Measurements from ENCODE around the gene PRKCSH. TPM values are rescaled to one million over a fixed set of nuclear protein-coding genes. Genes with fewer than 3 reads are reported as not detected.
"Not testable (repeated sequence)": the region's sequence is repeated elsewhere in the genome, so short reads cannot be mapped to it uniquely, and the experiment has no call there.

Gene PRKCSH
- polyA plus RNA-seq, 10 donors: 136 to 229 (median 180) TPM

DNA sequence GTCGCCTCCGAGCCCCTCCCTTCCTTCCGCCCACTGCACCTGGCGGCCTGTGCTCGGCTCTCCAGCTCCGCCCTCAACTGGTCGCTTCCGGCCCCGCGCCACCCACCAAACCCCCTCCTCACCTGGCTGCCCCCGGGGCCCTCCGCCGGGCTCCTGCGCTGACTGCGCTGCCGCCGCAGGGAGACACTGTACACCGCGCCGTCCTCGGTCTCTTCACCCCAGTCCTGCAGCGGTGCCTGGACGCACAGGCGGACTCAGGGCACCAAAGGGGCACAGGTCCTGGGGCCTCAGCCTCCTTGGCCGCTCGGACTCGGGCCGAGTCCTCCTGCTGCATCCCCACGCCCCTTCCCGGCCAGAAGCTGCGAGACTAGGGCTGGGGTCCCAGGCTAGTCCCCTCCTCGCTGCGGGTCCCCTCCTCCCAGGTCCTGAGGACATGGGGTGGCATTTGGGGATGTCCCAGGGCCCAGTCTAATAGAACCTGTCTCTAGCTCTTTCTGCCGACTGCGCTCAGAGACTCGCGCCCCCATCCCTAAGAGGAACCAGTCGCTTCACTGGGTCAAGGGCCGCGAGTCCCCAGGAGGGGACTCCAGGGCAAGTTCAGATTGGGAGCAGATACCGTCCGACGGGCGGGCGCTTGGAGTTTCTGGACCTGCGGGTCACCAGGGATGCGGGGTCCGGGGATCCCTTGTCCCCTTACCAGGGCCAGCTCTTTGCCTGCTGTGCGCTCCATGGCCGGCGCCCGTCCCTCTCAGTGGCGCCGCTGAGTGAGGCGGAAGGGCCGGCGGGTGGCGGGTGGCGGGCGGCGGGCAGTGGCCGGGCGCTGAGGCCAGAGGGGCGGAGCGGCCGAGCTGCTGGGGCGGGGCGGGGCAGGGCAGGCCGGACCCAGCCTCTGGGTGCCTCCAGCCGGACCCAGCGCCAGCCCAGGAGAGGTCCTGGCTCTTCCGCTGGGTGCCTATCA lies 16.6 kb upstream of the PRKCSH start, which contains the start of gene RGL3:
Gene RGL3 (minus strand): TSS at position 766 of the 958 bp plus-strand sequence. CDS start 36 bp downstream, at position 730.
- peak in 1 of 3 donors; percentile 17 for DNase-seq

DNA sequence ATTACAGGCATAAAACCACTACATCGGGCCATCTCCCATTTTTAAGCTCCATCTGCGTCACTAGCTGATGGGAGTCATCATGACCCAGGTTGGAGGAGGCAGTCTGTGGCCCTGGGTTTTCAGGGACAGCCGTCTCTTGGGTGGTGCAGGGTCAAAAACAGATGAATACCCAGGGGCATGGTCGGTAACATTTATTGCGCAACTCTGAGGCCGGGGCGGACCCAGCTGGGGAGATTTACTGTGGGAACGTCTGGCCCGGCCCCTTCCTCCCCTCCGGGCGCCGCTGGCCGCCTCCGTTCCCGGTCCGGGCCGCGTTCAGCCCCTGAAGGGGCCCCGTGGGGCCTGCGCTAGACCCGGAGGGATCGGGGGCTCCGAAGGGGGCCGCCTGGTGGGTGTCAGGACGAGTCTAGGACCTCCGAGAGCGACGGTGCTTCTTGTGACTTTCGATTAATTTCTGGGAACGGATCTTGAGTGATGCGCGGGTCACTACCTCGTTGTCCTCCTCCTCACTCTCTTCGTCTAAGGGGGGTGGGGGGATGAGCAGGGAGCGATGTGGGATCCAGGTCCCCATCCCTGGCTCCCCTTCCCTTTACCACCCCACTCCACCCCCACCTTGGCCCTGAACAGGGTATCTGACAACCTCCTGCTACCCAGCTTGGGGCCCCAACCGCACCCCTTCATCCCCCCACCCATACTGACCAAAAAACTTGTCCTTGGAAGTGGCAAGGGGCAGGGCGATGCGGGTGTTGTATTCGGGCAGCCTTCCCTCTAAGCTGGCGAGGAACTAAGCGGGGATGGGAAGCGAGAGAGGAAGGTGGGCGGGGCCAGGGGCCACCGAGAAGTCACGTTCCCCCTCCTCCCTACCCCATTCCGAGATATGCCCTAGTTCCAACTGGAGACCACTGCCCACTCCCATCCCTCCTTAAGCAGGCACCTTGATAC lies 14.7 kb upstream of the PRKCSH start:
- peak in 1 of 3 donors; percentile 50 for DNase-seq

DNA sequence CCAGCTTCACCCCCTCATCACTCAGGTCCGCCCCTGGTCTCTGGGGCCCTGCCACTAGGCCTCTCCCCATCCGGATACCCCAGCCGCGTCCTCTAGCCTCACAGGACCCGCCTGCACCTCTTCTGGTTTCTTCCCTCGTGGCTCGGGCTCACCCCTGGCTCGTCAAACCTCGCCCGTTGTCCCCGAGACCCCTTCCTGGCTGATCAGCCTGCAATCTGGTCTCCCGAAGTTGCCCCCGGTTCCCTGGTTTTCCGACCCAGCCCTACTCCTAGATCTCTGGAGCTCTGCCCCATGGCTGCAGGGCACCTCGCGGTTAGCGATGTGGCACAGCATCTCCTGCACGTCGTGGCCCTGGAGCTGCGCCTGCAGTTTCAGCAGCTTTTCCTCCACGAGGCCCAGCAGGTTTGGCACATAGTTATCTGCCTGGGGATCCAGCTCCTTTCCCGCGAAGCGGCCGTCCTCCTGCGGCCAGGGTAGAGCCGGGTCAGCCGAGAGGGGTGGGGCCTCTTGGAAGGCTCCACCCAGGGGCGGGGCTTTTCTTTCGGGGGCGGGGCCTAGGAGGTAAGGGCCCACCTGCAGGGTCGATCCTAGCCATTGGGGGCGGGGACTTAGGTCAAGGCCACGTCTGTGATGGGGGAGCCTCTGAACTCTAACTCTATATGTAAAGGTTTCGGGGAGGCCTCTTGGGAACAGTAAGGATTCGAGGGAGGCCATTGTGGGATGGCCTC lies 13.9 kb upstream of the PRKCSH start:
- DNase-seq: peak in 1 of 3 donors; percentile 25

DNA sequence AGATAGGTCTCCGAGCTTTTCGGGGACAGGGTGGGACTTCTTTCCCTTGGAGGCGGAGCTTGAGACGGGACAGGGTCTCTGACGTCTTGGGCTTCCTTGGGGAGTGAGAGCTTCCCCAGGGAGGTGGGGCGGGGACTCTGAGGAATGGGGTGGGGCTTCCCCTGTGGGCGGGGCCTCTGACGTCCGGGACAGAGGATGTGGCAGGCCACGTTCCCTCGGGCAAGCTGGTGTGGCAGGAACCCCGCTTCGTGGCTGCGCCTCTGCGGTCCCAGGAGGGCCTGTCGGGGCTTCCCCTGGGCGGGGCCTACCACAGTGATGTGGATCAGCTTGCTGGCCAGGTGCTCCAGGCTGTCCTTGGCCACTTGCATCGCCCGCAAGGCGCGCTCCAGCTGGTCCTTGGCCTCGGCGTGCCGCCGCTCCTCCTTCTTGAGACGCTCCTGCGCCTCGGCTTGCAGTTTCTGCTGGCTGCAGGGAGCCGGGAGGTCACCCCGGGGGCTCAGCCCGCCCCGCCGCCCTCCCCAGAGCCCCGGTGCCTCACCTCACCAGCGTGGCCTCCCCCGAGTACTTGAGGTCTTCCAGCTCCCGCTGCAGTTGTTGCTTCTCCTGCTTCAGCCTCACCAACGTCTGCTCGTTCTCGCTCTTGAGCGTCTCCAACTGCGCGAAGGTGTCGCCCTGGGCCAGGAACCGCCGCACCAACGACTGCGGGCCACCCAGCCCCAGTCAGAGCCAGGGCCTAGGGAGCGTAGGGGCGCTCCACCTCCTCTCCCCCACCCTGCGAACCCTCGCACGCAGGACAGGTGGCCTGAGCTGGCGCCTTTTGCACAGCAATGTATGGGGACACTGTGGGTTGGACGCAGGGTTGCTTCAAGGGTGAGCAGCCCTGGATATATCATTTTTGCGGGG lies 13.0 kb upstream of the PRKCSH start:
- DNase-seq: peak in 1 of 3 donors; percentile 54

DNA sequence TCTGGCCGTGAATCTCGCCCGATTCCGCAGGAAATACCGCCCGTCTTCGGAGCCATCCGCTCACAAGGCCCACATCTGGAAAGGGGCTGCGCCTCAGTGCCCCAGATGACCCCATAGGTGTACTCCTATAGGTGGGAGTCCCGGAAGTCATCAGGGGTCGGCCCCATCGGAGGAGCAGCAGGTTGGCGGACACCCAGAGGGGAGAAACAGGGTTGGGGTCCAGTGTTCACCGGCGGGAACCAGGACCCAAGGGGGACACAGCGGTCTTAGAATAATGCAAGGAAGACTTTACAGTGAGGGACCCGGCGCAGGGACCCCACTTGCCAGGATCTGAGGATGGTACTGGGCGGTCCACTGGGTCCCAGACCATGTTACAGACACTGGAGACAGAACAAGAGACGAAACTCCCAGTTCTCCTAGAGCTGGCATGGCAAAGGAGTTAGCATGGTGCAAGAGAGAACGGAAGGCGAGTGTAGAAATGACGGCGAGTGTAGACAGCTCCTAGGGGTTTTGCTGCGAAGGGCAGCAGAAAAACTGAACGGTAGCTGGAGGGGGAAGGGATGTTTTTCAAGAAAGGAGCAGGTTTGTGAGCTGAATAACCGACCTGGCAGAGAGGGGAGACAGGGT lies 12.2 kb upstream of the PRKCSH start:
- DNase-seq: no peak

DNA sequence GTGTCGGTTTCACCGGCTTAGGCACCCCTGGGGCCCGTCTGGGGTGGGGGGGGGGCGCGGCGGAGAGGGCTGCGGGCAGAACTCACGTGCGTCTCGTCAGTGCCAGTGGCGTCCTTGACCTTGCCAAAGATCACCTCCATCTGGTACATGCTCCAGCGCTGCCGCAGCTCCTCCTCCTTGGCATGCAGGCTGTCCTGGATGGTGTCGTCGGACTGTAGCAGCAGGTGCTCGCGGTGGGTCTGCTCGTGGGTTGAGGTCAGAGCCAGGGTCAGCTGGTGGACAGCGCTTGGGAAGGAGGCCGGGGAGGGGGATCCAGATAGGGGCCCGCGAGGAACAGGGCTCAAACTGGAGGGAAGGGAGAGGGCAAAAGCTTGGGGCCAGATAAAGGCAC lies 11.6 kb upstream of the PRKCSH start:
- DNase-seq: no peak

DNA sequence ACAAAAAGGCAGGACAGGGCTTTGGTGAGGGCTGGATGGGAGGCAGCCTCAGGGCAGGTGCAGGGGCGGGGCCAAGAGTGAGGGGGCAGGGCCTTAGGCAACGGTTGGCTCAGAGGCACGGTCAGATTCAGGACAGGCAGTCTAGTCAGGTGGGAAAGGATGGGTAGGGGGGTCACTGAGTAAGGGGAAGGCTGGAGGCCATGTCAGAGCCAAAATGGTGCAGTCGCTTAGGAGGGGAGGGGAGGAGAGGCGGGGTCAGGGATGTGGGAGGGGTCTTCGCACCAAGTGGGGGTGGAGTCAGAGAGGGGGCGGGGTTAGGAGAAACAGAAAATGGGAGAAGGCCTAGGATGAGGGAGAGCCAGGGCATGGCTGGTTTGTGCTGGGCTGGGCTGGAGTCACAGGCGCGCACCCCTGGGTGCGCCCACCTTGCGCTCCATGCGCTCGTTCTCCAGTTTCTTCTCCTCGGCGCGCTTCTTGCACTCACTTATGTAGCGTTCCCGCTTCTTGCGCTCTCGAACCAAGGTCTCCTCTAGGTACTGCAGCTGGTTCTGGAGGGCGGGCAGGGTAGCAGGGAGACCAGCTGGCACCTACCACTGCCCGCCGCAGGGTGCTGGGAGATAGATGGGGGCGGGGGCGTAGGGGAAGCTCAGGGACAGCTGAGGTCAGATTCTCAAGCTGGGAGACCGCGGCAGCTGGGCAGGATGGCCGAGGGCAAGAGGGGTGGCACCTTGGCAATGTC lies 9.5 kb upstream of the PRKCSH start:
- DNase-seq: no peak

DNA sequence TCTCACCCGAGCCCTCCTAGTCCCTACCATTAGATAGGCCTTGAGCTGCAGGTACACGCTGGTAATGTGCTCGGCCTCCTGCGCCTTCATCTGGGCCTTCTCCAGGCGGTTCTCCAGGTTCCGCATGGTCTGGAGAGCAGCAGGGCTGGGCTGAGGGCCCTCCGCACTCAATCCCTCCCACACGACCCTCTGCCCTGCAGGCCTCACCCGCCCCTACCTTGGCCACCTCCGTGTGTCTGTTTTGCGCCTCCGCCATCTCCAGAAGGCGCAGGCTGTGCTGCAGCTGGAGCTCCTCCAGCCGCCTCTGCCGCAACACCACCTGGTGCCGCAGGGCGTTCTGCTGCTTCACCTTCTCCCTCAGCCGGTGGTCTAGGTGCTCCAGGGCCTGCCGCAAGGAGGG lies 8.8 kb upstream of the PRKCSH start:
- no peak for DNase-seq

DNA sequence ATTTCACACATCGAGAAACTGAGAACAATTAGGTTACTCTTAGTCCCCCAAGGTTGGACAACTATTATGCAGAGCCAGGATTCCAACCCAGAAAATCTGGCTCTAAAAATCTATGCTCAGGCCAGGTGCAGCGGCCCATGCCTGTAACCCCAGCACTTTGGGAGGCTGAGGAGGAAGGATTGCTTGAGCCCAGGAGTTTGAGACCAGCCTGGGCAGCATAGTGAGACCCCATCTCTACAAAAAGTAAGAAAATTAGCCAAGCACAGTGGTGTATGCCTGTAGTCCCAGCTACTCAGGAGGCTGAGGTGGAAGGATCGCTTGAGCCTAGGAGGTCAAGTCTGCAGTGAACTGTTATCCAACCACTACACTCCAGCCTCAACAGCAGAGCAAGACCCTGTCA lies 1.9 kb upstream of the PRKCSH start:
- DNase-seq: not testable (repeated sequence)

DNA sequence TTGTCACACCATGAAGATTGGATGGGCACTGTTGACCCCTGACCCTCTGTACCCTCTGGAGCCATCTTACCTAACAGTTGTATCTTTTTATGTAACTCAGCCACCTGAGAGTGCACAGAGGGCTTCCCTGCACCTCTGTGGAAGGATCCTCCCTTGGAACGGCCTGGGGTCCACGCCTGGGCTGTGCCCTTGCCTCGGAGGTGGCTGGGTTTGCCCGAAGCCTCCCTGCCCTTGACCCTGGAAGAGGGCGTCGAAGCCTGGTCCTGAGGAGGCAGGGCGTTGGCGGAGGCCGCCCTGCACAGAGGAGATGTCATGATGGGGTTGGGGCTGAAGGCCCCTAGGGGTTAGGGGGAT lies 755 bp upstream of the PRKCSH start:
- DNase-seq: no peak

DNA sequence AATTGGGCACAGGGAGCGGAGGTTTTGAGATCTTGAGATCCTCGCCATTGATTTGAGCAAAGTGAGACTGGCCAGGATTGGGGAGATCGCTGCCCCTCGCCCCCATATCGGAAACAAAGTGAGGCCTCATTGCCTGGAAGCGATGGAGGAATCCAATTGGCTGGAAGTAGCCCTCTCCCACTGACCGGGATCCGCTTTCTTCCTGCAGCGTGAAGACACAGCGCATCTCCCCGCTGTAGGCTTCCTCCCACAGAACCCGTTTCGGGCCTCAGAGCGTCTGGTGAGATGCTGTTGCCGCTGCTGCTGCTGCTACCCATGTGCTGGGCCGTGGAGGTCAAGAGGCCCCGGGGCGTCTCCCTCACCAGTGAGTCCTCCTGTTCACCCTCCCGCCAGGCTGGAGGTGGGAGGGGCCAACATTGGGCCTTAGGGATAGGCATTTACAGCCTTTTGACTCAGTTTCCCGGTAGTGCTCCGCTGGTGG lies 438 bp downstream of the PRKCSH start:
- DNase-seq: no peak

DNA sequence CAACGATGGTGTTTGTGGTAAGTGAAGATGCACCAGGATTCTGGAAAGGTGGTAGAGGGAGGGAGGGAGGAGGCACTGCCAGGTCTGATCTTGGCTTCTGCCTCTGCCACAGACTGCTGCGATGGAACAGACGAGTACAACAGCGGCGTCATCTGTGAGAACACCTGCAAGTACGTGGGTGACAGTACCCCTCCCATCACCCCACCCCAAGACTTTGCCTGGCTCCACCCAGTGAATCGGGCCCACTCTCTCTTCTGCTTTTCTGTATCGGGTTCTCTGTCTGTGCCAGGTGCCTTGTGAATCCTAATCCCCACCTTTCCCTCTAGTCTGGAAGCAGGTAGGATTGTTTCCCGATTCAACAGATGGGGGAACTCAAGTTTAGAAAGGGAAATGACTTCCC lies 2.5 kb downstream of the PRKCSH start:
- DNase-seq: no peak

DNA sequence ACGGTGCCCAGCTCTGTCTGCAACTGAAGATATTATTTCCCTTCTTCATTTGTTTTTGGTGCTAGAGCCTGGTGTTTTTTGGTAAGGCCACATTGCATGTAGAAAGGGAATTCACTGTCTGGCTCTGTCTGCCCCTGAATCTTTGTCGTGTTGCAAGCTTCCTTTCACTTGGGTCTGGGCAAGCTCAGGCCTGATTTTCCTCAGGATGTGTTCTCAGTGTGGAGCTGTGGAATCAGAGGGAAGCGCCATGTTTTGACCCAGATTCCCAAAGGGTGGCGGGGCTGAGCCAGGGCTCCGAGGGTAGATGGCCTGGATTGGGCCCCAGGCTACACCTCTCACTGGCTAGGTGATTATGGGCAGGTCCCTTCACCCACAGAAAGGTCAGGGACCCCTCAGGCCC lies 8.6 kb downstream of the PRKCSH start:
- DNase-seq: no peak

DNA sequence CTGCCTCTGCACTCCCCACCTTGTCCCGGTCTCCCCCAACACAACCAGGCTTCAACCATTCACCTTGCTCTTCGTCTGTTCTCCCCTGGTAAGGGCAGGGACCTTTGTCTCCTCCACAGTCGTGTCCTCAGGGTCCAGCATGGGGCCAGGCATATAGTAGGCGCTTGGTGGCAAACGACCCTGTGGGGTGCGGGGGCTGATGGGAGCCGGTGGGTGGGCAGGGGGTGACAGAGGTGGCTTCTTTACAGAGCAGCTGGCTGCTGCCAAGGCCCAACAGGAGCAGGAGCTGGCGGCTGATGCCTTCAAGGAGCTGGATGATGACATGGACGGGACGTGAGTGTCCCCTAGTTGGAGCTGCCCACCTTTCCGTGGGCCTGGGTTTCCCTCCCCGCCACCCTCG lies 9.7 kb downstream of the PRKCSH start:
- no peak for DNase-seq

DNA sequence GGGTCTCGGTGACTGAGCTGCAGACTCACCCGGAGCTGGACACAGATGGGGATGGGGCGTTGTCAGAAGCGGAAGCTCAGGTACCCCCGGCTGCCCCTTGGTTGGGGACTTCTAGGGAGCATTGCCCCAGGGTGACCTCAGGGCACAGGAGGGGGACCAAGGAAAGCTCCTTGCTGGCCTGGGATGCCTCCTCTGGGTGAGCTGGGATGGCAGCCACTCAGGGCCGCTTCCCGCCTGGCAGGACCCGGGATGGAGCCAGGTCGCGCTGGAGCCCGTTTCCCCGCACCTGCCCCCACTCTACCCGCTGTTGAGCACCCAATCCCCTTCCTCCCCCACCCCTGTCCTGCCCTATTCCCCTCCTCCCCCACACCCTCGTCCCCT lies 10.8 kb downstream of the PRKCSH start:
- DNase-seq: no peak

DNA sequence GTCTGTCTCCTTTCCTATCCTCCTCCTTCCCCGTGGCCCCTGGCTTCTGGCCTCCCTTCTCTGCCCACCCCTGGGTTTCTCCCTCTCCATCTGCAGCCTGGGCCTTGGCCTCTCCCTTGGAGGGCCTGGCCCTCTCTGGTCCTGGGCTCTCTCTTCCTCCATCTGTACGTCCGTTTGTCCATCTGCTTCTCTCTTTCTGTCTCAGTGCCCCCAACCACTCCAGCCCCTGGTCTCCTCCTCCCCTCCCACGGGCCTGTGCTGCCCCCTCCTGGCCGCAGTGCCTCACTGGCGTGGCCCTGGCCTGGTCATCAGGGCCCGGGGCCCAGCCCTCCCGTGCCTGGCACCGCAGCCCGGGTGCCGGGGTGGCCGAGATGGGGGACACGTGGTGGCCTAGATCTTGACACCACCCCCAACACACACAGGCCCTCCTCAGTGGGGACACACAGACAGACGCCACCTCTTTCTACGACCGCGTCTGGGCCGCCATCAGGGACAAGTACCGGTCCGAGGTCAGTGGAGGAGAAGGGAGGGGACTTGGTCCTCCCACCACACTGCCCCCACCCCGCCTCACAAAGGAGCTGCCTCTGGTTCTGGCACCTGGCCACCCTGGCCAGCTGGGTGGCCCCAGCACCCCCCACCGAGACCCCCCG lies 11.3 kb downstream of the PRKCSH start:
- peak in 1 of 3 donors; percentile 56 for DNase-seq

DNA sequence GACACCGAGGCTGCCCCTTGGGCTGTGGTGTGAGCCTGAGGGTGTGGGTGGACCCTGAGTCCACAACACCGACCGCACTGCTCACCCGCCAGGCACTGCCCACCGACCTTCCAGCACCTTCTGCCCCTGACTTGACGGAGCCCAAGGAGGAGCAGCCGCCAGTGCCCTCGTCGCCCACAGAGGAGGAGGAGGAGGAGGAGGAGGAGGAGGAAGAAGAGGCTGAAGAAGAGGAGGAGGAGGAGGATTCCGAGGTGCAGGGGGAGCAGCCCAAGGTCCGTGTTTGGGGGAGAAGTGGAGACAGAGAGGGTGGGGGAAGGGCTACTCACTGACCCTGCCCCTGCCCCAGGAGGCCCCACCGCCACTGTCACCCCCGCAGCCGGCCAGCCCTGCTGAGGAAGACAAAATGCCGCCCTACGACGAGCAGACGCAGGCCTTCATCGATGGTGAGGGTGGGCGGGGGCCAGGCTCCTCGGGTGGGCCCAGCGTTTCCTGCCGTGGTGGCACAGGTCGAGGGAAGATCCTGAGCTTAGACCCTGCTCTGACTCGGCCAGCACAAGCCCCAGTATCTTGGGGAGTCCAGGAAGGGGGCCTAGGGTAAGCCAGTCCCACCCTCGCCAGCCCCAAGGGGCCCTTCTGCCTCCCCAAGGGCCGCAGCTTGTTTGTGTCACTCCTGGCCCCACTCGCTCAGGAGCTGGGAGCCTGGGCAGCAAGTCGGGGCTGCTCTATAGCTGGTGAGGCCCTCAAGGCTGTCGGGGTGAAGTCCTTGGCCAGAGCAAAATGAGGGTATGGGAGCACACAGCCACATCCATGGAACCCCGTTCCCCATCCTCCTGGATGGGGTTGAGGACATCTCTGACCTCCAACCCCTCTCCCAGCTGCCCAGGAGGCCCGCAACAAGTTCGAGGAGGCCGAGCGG lies 12.2 kb downstream of the PRKCSH start:
- DNase-seq: no peak

DNA sequence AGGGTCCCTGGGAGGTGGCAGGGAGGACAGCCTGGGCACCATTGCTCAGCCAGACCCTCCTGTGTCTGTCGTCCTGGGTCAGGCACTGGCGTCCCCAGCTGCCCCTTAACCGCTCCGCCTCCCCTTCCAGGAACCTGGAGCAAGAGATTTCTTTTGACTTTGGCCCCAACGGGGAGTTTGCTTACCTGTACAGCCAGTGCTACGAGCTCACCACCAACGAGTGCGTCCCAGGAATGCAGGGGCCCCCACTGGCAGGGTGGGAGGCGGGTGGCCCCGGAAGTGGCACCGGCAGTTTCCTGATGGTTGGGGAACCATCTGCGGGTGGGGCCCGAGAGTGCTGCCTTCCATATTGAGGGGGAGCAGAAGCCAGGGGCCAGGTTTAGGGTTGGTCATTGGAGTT lies 13.0 kb downstream of the PRKCSH start:
- DNase-seq: no peak

Data from muscle of back (tissue), 11 donors.